ENCODE data around the gene GPM6B. TPM values are rescaled to one million over a fixed set of nuclear protein-coding genes. Genes with fewer than 3 reads are reported as not detected.

The GPM6B gene
- total and polyA plus RNA-seq, 2 of the 4 experiments (the other 2 are of a cell fraction) = 4.2 to 5.9 TPM

GRCh38 chrX:13798184-13798583 lies 18.7 kb downstream of the GPM6B start:
- H3K4ac ChIP-seq (ENCODE audit: low read depth, low read length) = no peak overlapping the region
- peaks cover 23% of the 10 kb centered on the region for H3K27me3 ChIP-seq (ENCODE audit: control insufficient read depth, insufficient read depth, low read length)
- H3K9me1 ChIP-seq (ENCODE audit: insufficient read depth, low read length) = no peaks in the 10 kb centered on the region
- H3K14ac ChIP-seq (replicated peaks; ENCODE audit: low read depth, low read length) = no peak overlapping the region
- H2AK9ac ChIP-seq (replicated peaks; ENCODE audit: low read depth, low read length, poor library complexity) = no peak overlapping the region
- no peak overlapping the region for H3K23ac ChIP-seq (ENCODE audit: low read depth, low read length)
- no peaks in the 10 kb centered on the region; the same call in 1 of the 2 replicates for H3K9me3 ChIP-seq (ENCODE audit: control insufficient read depth, insufficient read depth, low read length)
- no peak overlapping the region for H2BK15ac ChIP-seq (ENCODE audit: low read depth, low read length)
- H3K4me3 ChIP-seq (ENCODE audit: insufficient read depth, low read depth, low read length) = no peak overlapping the region
- no peaks in the 10 kb centered on the region for H3K36me3 ChIP-seq (ENCODE audit: control insufficient read depth, insufficient read depth, low read length)
- POLR2A ChIA-PET (ENCODE audit: unreplicated experiment) = interaction anchor here (0.7 kb wide), 1 partner anchor 113 kb away, joined by 3 read pairs; no protein-coding TSS in a partner anchor
- intact Hi-C loops (cut with micrococcal nuclease) (no loop called here), dilution Hi-C loops (cut with HindIII; ENCODE audit: low sequenced_read_pairs, unreplicated experiment) (no loop called here), in situ Hi-C loops (cut with MboI; ENCODE audit: low sequenced_read_pairs) (no loop called here)
- WGBS, 2 experiments (ENCODE audit: extremely low coverage in 2 of 2, insufficient read length in 1 of 2) = no CpG with 5 or more reads among the region's 4 CpGs
- H2BK120ac ChIP-seq (ENCODE audit: low read depth, low read length) = no peak overlapping the region
- H2BK5ac ChIP-seq (ENCODE audit: low read depth, low read length, poor library complexity, severe bottlenecking) = no peak overlapping the region
- no peak overlapping the region for H4K5ac ChIP-seq (ENCODE audit: low read depth, low read length)
- DNase-seq (no peak), ATAC-seq (ENCODE audit: low read depth) (no peak)
- H3K9ac ChIP-seq (ENCODE audit: low read depth, low read length) = no peak overlapping the region
- no TSS peak for BruUV-seq (replicated peaks)
- CTCF ChIA-PET = no interaction called here
- H3K18ac ChIP-seq (ENCODE audit: low read depth, low read length) = no peak overlapping the region
- no peak overlapping the region for H3K27ac ChIP-seq (ENCODE audit: insufficient read depth, low read length)
- H3K4me1 ChIP-seq (ENCODE audit: control insufficient read depth, insufficient read depth, low read length) = no peaks in the 10 kb centered on the region
- no peaks in the 10 kb centered on the region for H3K79me1 ChIP-seq (ENCODE audit: low read depth in 1 of 2, low read length in 2 of 2)
- TF ChIP-seq NFE2L2 (IDR thresholded peaks at IDR 0.05; ENCODE audit: low read depth, low read length) (no peak), FOS (IDR thresholded peaks at IDR 0.05; ENCODE audit: low read depth, low read length) (no peak), MAZ (IDR thresholded peaks at IDR 0.05; ENCODE audit: borderline replicate concordance, low read depth, low read length) (no peak), USF2 (IDR thresholded peaks at IDR 0.05; ENCODE audit: low read depth, low read length) (no peak), MAFK (IDR thresholded peaks at IDR 0.05; ENCODE audit: low read depth, low read length) (no peak), RFX5 (IDR thresholded peaks at IDR 0.05; ENCODE audit: low read depth, low read length) (no peak), MXI1 (IDR thresholded peaks at IDR 0.05; ENCODE audit: borderline replicate concordance, low read depth, low read length) (no peak), CHD1 (IDR thresholded peaks at IDR 0.05; ENCODE audit: low read depth, low read length) (no peak), BHLHE40 (IDR thresholded peaks at IDR 0.05; ENCODE audit: low read depth, low read length) (no peak), CEBPB (IDR thresholded peaks at IDR 0.05; ENCODE audit: low read depth, low read length) (no peak), RCOR1 (IDR thresholded peaks at IDR 0.05; ENCODE audit: insufficient replicate concordance, low read length) (no peak), RAD21 (IDR thresholded peaks at IDR 0.05; ENCODE audit: low read length) (no peak), ELK1 (IDR thresholded peaks at IDR 0.05; ENCODE audit: borderline replicate concordance, low read depth, low read length) (no peak), SMC3 (IDR thresholded peaks at IDR 0.05; ENCODE audit: low read depth, low read length) (no peak)
- TF ChIP-seq, protein P1, sequence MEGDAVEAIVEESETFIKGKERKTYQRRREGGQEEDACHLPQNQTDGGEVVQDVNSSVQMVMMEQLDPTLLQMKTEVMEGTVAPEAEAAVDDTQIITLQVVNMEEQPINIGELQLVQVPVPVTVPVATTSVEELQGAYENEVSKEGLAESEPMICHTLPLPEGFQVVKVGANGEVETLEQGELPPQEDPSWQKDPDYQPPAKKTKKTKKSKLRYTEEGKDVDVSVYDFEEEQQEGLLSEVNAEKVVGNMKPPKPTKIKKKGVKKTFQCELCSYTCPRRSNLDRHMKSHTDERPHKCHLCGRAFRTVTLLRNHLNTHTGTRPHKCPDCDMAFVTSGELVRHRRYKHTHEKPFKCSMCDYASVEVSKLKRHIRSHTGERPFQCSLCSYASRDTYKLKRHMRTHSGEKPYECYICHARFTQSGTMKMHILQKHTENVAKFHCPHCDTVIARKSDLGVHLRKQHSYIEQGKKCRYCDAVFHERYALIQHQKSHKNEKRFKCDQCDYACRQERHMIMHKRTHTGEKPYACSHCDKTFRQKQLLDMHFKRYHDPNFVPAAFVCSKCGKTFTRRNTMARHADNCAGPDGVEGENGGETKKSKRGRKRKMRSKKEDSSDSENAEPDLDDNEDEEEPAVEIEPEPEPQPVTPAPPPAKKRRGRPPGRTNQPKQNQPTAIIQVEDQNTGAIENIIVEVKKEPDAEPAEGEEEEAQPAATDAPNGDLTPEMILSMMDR (conservative IDR thresholded peaks at IDR 0.05; ENCODE audit: low read depth, low read length) = no peak
- H2BK20ac ChIP-seq (ENCODE audit: low read depth, low read length) = no peak overlapping the region
- no peak overlapping the region for H3K4me2 ChIP-seq (ENCODE audit: low read depth, low read length)
- no peaks in the 10 kb centered on the region for H4K20me1 ChIP-seq (ENCODE audit: insufficient read depth, low read length)
- no peak overlapping the region for H2AK5ac ChIP-seq (ENCODE audit: low read depth, low read length)
- no peak overlapping the region for H4K8ac ChIP-seq (ENCODE audit: low read depth in 2 of 2, low read length in 2 of 2)
- no peak overlapping the region for H3K56ac ChIP-seq (ENCODE audit: extremely low read depth, insufficient read depth, low read length)
- no peak overlapping the region for H4K91ac ChIP-seq (ENCODE audit: insufficient read depth, low read depth, low read length)
- H2AFZ ChIP-seq (replicated peaks; ENCODE audit: low read length, poor library complexity) = no peak overlapping the region

Measured in IMR-90 (cell line).